ENCODE data around the gene POLRMT.
"Not testable (repeated sequence)": the region's sequence is repeated elsewhere in the genome, so short reads cannot be mapped to it uniquely, and the experiment has no call there.

Gene POLRMT

GRCh38 chr19:621819-622218, 11.5 kb downstream of the POLRMT start:
- TF ChIP-seq CREB5 (CRISPR knock-in tag; IDR thresholded peaks at IDR 0.05; ENCODE audit: low read depth) (no peak), SNAI2 (CRISPR knock-in tag; IDR thresholded peaks at IDR 0.05) (no peak), ZNF70 (CRISPR knock-in tag; IDR thresholded peaks at IDR 0.05) (no peak), ZC3H10 (CRISPR knock-in tag; IDR thresholded peaks at IDR 0.05) (no peak), ESRRG (CRISPR knock-in tag; IDR thresholded peaks at IDR 0.05) (no peak), ZFP30 (CRISPR knock-in tag; IDR thresholded peaks at IDR 0.05) (no peak), BACH2 (CRISPR knock-in tag; IDR thresholded peaks at IDR 0.05; ENCODE audit: borderline replicate concordance) (no peak), OSR1 (CRISPR knock-in tag; IDR thresholded peaks at IDR 0.05) (no peak), RARB (CRISPR knock-in tag; IDR thresholded peaks at IDR 0.05) (no peak), CSRNP3 (CRISPR knock-in tag; IDR thresholded peaks at IDR 0.05) (no peak), TOX (CRISPR knock-in tag; IDR thresholded peaks at IDR 0.05; ENCODE audit: borderline replicate concordance) (no peak), POU6F1 (CRISPR knock-in tag; IDR thresholded peaks at IDR 0.05; ENCODE audit: borderline replicate concordance, low read depth) (no peak), GLIS3 (CRISPR knock-in tag; IDR thresholded peaks at IDR 0.05) (no peak), PATZ1 (CRISPR knock-in tag; IDR thresholded peaks at IDR 0.05; ENCODE audit: borderline replicate concordance) (no peak), TCF4 (CRISPR knock-in tag; IDR thresholded peaks at IDR 0.05; ENCODE audit: borderline replicate concordance) (no peak), ISL1 (CRISPR knock-in tag; IDR thresholded peaks at IDR 0.05) (no peak), ZFP3 (CRISPR knock-in tag; IDR thresholded peaks at IDR 0.05) (no peak)
- no peak for ATAC-seq

- ATAC-seq = not testable (repeated sequence)
These were observed 12.1 kb downstream of the POLRMT start for GRCh38 chr19:621191-621590.

GRCh38 chr19:620166-620862, 13.0 kb downstream of the POLRMT start:
- TF ChIP-seq ARNTL (CRISPR knock-in tag; IDR thresholded peaks at IDR 0.05; ENCODE audit: borderline replicate concordance, low read depth) (no peak), ZC3H10 (CRISPR knock-in tag; IDR thresholded peaks at IDR 0.05) (no peak), TCF4 (CRISPR knock-in tag; IDR thresholded peaks at IDR 0.05; ENCODE audit: borderline replicate concordance) (no peak), PPARA (CRISPR knock-in tag; IDR thresholded peaks at IDR 0.05; ENCODE audit: borderline replicate concordance) (no peak)
- no peak for ATAC-seq

- no peak for ATAC-seq
- TF ChIP-seq CSRNP3 (CRISPR knock-in tag; IDR thresholded peaks at IDR 0.05) (no peak), CREB5 (CRISPR knock-in tag; IDR thresholded peaks at IDR 0.05; ENCODE audit: low read depth) (no peak), ZFP3 (CRISPR knock-in tag; IDR thresholded peaks at IDR 0.05) (no peak), CSDC2 (CRISPR knock-in tag; IDR thresholded peaks at IDR 0.05) (no peak), PPARA (CRISPR knock-in tag; IDR thresholded peaks at IDR 0.05; ENCODE audit: borderline replicate concordance) (no peak), ZNF8 (CRISPR knock-in tag; IDR thresholded peaks at IDR 0.05) (no peak), ZC3H10 (CRISPR knock-in tag; IDR thresholded peaks at IDR 0.05) (no peak), ZNF565 (CRISPR knock-in tag; conservative IDR thresholded peaks at IDR 0.05; ENCODE audit: low read depth) (no peak), GLIS3 (CRISPR knock-in tag; IDR thresholded peaks at IDR 0.05) (no peak), POU6F1 (CRISPR knock-in tag; IDR thresholded peaks at IDR 0.05; ENCODE audit: borderline replicate concordance, low read depth) (no peak), ARNTL (CRISPR knock-in tag; IDR thresholded peaks at IDR 0.05; ENCODE audit: borderline replicate concordance, low read depth) (no peak), ESRRG (CRISPR knock-in tag; IDR thresholded peaks at IDR 0.05) (no peak), ISL1 (CRISPR knock-in tag; IDR thresholded peaks at IDR 0.05) (no peak)
These were observed 13.9 kb downstream of the POLRMT start for GRCh38 chr19:619286-620002.

Data from SK-N-SH treated with all-trans-retinoic acid at 6 μM for 48 hours (cell line).